SK-N-SH (cell line): Measurements from ENCODE around the gene CIAO3.

Experiments used
- CTCF ChIP-seq: fragments of 200-600 bp; sonication (generic); IDR thresholded peaks from 2 replicates; pipeline ENCODE4 v1.6.1; 2017; ENCODE audit warnings: antibody characterized with exemption, mild to moderate bottlenecking, moderate library complexity
- RFX5 ChIP-seq: IDR thresholded peaks from 2 replicates; pipeline ENCODE4 v1.6.1; 2012; ENCODE audit warnings: mild to moderate bottlenecking, improper control_type of control experiment, low read length
- SMC3 ChIP-seq: IDR thresholded peaks from 2 replicates; pipeline ENCODE4 v1.6.1; 2012; ENCODE audit warnings: low read depth, low read length, improper control_type of control experiment

- no peak for TF ChIP-seq SMC3
- no peak for TF ChIP-seq CTCF
- TF ChIP-seq RFX5, result no peak
These were observed 12.5 kb downstream of the CIAO3 start for GRCh38 chr16:728131-728889.
